ENCODE results near the gene SERTAD2. TPM values are rescaled to one million over a fixed set of nuclear protein-coding genes. Genes with fewer than 3 reads are reported as not detected.

The SERTAD2 gene
- total and polyA plus RNA-seq, 2 experiments from 2014 or later: 12.0 to 21.2 TPM

GRCh38 chr2:64630752-64631151, 23.0 kb downstream of the SERTAD2 start:
- H3K36me3 ChIP-seq: peaks cover 26% of the 10 kb centered on the region
- H3K4me3 ChIP-seq: no peak overlapping the region
- no peak overlapping the region for H3K27ac ChIP-seq
- DNase-seq (ENCODE audit: low read depth in 1 of 2, low spot score in 1 of 2): no peak
- no peaks in the 10 kb centered on the region for H3K9me3 ChIP-seq (ENCODE audit: low read depth)
- H3K4me1 ChIP-seq (ENCODE audit: low read depth): peaks cover 14% of the 10 kb centered on the region
- TF ChIP-seq, protein P1, sequence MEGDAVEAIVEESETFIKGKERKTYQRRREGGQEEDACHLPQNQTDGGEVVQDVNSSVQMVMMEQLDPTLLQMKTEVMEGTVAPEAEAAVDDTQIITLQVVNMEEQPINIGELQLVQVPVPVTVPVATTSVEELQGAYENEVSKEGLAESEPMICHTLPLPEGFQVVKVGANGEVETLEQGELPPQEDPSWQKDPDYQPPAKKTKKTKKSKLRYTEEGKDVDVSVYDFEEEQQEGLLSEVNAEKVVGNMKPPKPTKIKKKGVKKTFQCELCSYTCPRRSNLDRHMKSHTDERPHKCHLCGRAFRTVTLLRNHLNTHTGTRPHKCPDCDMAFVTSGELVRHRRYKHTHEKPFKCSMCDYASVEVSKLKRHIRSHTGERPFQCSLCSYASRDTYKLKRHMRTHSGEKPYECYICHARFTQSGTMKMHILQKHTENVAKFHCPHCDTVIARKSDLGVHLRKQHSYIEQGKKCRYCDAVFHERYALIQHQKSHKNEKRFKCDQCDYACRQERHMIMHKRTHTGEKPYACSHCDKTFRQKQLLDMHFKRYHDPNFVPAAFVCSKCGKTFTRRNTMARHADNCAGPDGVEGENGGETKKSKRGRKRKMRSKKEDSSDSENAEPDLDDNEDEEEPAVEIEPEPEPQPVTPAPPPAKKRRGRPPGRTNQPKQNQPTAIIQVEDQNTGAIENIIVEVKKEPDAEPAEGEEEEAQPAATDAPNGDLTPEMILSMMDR (IDR thresholded peaks at IDR 0.05; ENCODE audit: low read depth, low read length): no peak
- H3K27me3 ChIP-seq: no peaks in the 10 kb centered on the region

GRCh38 chr2:64629875-64630274, 23.8 kb downstream of the SERTAD2 start:
- Histone ChIP-seq H3K27ac (peak overlapping the region; percentile 31), H3K4me1 (ENCODE audit: low read depth) (peaks cover 14% of the 10 kb centered on the region), H3K4me3 (no peak overlapping the region), H3K9me3 (ENCODE audit: low read depth) (no peaks in the 10 kb centered on the region), H3K27me3 (no peaks in the 10 kb centered on the region), H3K36me3 (peaks cover 19% of the 10 kb centered on the region)
- DNase-seq (ENCODE audit: low read depth in 1 of 2, low spot score in 1 of 2): no peak
- TF ChIP-seq, protein P1 (IDR thresholded peaks at IDR 0.05; ENCODE audit: low read depth, low read length): no peak

- H3K4me3 ChIP-seq: no peak overlapping the region
- peaks cover 16% of the 10 kb centered on the region for H3K36me3 ChIP-seq
- TF ChIP-seq, protein P1 (IDR thresholded peaks at IDR 0.05; ENCODE audit: low read depth, low read length): no peak
- no peak overlapping the region for H3K27ac ChIP-seq
- no peak for DNase-seq (ENCODE audit: low read depth in 1 of 2, low spot score in 1 of 2)
- H3K4me1 ChIP-seq (ENCODE audit: low read depth): peaks cover 12% of the 10 kb centered on the region
- no peaks in the 10 kb centered on the region for H3K27me3 ChIP-seq
- no peaks in the 10 kb centered on the region for H3K9me3 ChIP-seq (ENCODE audit: low read depth)
These were observed 24.4 kb downstream of the SERTAD2 start for GRCh38 chr2:64629329-64629781.

- no peak overlapping the region for H3K4me3 ChIP-seq
- H3K36me3 ChIP-seq: peaks cover 8% of the 10 kb centered on the region
- H3K27me3 ChIP-seq: no peaks in the 10 kb centered on the region
- no peak for DNase-seq (ENCODE audit: low read depth in 1 of 2, low spot score in 1 of 2)
- H3K9me3 ChIP-seq (ENCODE audit: low read depth): no peaks in the 10 kb centered on the region
- peaks cover 10% of the 10 kb centered on the region for H3K4me1 ChIP-seq (ENCODE audit: low read depth)
- TF ChIP-seq, protein P1 (IDR thresholded peaks at IDR 0.05; ENCODE audit: low read depth, low read length): no peak
- H3K27ac ChIP-seq: no peak overlapping the region
These were observed 25.6 kb downstream of the SERTAD2 start for GRCh38 chr2:64627860-64628841.

GRCh38 chr2:64626963-64627760, 26.6 kb downstream of the SERTAD2 start:
- peak in 1 of 2 donors; percentile 67 for DNase-seq (ENCODE audit: low read depth in 1 of 2, low spot score in 1 of 2)
- peaks cover 10% of the 10 kb centered on the region for H3K4me1 ChIP-seq (ENCODE audit: low read depth)
- H3K27me3 ChIP-seq: no peaks in the 10 kb centered on the region

More at GRCh38 chr2:64626963-64627760, 26.6 kb downstream of the SERTAD2 start:
- TF ChIP-seq, protein P1 (IDR thresholded peaks at IDR 0.05; ENCODE audit: low read depth, low read length): no peak
- Histone ChIP-seq H3K4me3 (no peak overlapping the region), H3K36me3 (peaks cover 6% of the 10 kb centered on the region), H3K27ac (peak overlapping the region; percentile 71), H3K9me3 (ENCODE audit: low read depth) (no peaks in the 10 kb centered on the region)

Data from cardiac muscle cell (in vitro differentiated cells and primary cell).